SU-DHL-6 (cell line): ENCODE measurements around the gene INSM1.

ENCODE experiments used
- H2AFZ ChIP-seq: fragments of 200-600 bp; sonication (generic); 2 replicates; pipeline ENCODE4 v1.6.1; 2014; ENCODE audit warnings: low read depth, mild to moderate bottlenecking, moderate library complexity, mixed read lengths, antibody characterized with exemption, low read length; ENCODE audit not compliant: severe bottlenecking
- H3F3A ChIP-seq: fragments of 200-600 bp; shearing (Covaris generic); 2 replicates; pipeline ENCODE4 v1.6.0; 2016; ENCODE audit warnings: antibody characterized with exemption, mild to moderate bottlenecking; ENCODE audit not compliant: insufficient read depth
- H3K27ac ChIP-seq: fragments of 200-600 bp; sonication (generic); 2 replicates; pipeline ENCODE4 v1.5.1; 2016; ENCODE audit warnings: low read depth, mild to moderate bottlenecking, low read length, moderate library complexity, mixed read lengths
- H3K27me3 ChIP-seq: fragments of 200-600 bp; sonication (generic), shearing (Covaris generic); 2 replicates; pipeline ENCODE4 v1.6.0; 2014; ENCODE audit warnings: mild to moderate bottlenecking, low read length
- H3K36me3 ChIP-seq: fragments of 200-600 bp; sonication (generic); 2 replicates; pipeline ENCODE4 v1.6.1; 2014; ENCODE audit warnings: mild to moderate bottlenecking, low read length, mixed read lengths
- H3K4me2 ChIP-seq: fragments of 300-600, 200-600 bp; shearing (Covaris generic), sonication (generic); 2 replicates; pipeline ENCODE4 v1.6.0; 2014; ENCODE audit warnings: low read length, low read depth, mild to moderate bottlenecking; ENCODE audit not compliant: poor library complexity, severe bottlenecking
- H3K4me3 ChIP-seq: fragments of 200-600 bp; sonication (generic); 2 replicates; pipeline ENCODE4 v1.5.1; 2014; ENCODE audit warnings: antibody characterized with exemption, low read length, mild to moderate bottlenecking, mixed read lengths; ENCODE audit not compliant: insufficient read depth, poor library complexity, severe bottlenecking
- H3K79me2 ChIP-seq: fragments of 200-600 bp; sonication (generic); 2 replicates; pipeline ENCODE4 v1.6.1; 2014; ENCODE audit warnings: mild to moderate bottlenecking, low read length, moderate library complexity; ENCODE audit not compliant: insufficient read depth
- H3K9ac ChIP-seq: fragments of 200-600 bp; sonication (generic); 2 replicates; pipeline ENCODE4 v1.7.0; 2014; ENCODE audit warnings: mild to moderate bottlenecking, low read length
- H3K9me2 ChIP-seq: fragments of 200-600 bp; sonication (generic); replicated peaks from 2 replicates; pipeline ENCODE4 v1.6.1; 2014; ENCODE audit warnings: low read length; ENCODE audit not compliant: insufficient read depth
- H3K9me3 ChIP-seq: fragments of 200-600 bp; sonication (generic); 2 replicates; pipeline ENCODE4 v1.6.1; 2014; ENCODE audit warnings: low read length, mixed read lengths; ENCODE audit not compliant: insufficient read depth
- H4K20me1 ChIP-seq: fragments of 200-600 bp; sonication (generic); 2 replicates; pipeline ENCODE4 v1.6.1; 2014; ENCODE audit warnings: low read depth, mild to moderate bottlenecking, antibody characterized with exemption, low read length, moderate library complexity, mixed read lengths
- CTCF ChIP-seq: fragments of 200-600 bp; sonication (generic); IDR thresholded peaks from one replicate; pipeline ENCODE4 v1.5.1; 2017; ENCODE audit warnings: antibody characterized with exemption, mild to moderate bottlenecking, low read length, moderate library complexity; ENCODE audit not compliant: insufficient read depth, poor library complexity, severe bottlenecking
- EZH2phosphoT487 ChIP-seq: fragments of 200-600 bp; sonication (generic), shearing (Covaris generic); conservative IDR thresholded peaks from 2 replicates; pipeline ENCODE4 v1.6.1; 2018; ENCODE audit warnings: mild to moderate bottlenecking, antibody characterized with exemption, low read length, moderate library complexity, mixed read lengths

Gene INSM1

DNA sequence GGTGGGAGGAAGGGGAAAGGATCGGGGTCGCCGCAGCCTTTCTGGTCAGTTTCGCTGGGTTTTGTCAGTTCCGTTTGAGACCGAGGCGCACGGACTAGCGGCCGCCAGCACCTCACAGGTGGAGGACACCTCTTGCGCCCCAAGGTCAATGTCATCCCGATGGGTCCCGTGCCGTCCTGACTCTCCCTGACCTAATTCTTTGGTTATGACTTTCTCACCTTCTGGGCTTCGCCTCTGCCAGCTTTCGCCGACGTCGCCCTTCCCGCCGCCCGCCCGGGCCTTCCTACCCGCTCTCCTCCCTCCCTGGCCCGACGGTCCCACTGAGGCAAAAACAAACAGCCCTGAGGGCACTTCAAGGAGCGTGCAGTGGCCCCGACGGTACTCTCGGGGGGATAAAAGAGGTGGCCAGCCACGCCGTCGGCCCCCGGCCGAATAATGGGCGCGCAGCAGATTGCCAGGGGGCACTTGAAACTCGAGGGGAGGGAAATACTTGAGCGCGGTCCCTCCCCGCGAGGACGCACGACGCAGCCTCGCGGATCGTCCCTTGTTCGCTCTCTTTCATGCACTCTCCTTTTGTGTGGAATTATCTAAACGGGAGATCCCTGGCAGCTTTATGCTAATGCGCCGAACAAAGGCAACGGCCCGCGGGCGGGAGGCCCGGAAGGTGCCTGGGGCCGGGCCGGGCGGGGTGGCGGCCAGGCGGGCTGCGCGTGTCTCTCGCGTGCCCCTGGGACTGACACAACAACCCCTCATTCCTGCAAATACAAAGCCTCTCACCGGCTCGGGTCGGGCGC, 3.9 kb upstream of the INSM1 start:
- Histone ChIP-seq H3K4me3 (no peak overlapping the region), H3K27me3 (no peaks in the 10 kb centered on the region), H3F3A (peaks cover 3% of the 10 kb centered on the region; the same call in 1 of the 2 replicates)

GRCh38 chr20:20364593-20365479, 3.1 kb upstream of the INSM1 start:
- H3K9me3 ChIP-seq = no peaks in the 10 kb centered on the region
- H3K9me2 ChIP-seq = no peaks in the 10 kb centered on the region
- TF ChIP-seq EZH2phosphoT487 (no peak), CTCF (no peak)
- no peak overlapping the region for H3K4me2 ChIP-seq
- no peak overlapping the region for H3K9ac ChIP-seq
- no peaks in the 10 kb centered on the region for H3K36me3 ChIP-seq
- peaks cover 3% of the 10 kb centered on the region; the same call in 1 of the 2 replicates for H3F3A ChIP-seq
- H3K4me3 ChIP-seq = no peak overlapping the region
- H3K27ac ChIP-seq = no peak overlapping the region
- no peak overlapping the region for H2AFZ ChIP-seq
- no peaks in the 10 kb centered on the region for H3K79me2 ChIP-seq
- H4K20me1 ChIP-seq = no peaks in the 10 kb centered on the region
- no peaks in the 10 kb centered on the region for H3K27me3 ChIP-seq

More for the DNA sequence above, 3.9 kb upstream of the INSM1 start:
- H3K27ac ChIP-seq = no peak overlapping the region
- no peaks in the 10 kb centered on the region for H4K20me1 ChIP-seq
- no peaks in the 10 kb centered on the region for H3K36me3 ChIP-seq
- no peak for TF ChIP-seq EZH2phosphoT487
- no peak for TF ChIP-seq CTCF
- no peaks in the 10 kb centered on the region for H3K79me2 ChIP-seq
- no peak overlapping the region for H2AFZ ChIP-seq
- no peaks in the 10 kb centered on the region for H3K9me3 ChIP-seq
- no peaks in the 10 kb centered on the region for H3K9me2 ChIP-seq
- no peak overlapping the region for H3K4me2 ChIP-seq
- H3K9ac ChIP-seq = no peak overlapping the region

GRCh38 chr20:20365480-20366161, 2.3 kb upstream of the INSM1 start:
- Histone ChIP-seq H3K9ac (no peak overlapping the region), H3K4me3 (no peak overlapping the region), H3K27me3 (no peaks in the 10 kb centered on the region)

More at GRCh38 chr20:20365480-20366161, 2.3 kb upstream of the INSM1 start:
- H2AFZ ChIP-seq = no peak overlapping the region
- no peak overlapping the region for H3K4me2 ChIP-seq
- no peak overlapping the region for H3K27ac ChIP-seq
- no peaks in the 10 kb centered on the region for H3K9me2 ChIP-seq
- H4K20me1 ChIP-seq = no peaks in the 10 kb centered on the region; the same call in 1 of the 2 replicates
- no peaks in the 10 kb centered on the region for H3K36me3 ChIP-seq
- no peak for TF ChIP-seq CTCF
- no peak for TF ChIP-seq EZH2phosphoT487
- H3K79me2 ChIP-seq = no peaks in the 10 kb centered on the region
- peaks cover 3% of the 10 kb centered on the region; the same call in 1 of the 2 replicates for H3F3A ChIP-seq
- no peaks in the 10 kb centered on the region for H3K9me3 ChIP-seq
